HL-60 (cell line): Measurements from ENCODE around the gene GPR42.

Experiments
- DNase-seq, 2 experiments: peaks; one replicate each; pipeline ENCODE4 v3.0.0-alpha.2; 2010 to 2020; ENCODE audit warnings: low read depth in 1 of 2, low spot score in 1 of 2
- H3K27ac ChIP-seq: fragments of 250-450 bp; sonication (Bioruptor Pico); replicated peaks from 2 replicates; pipeline ENCODE4 v1.5.1; 2020; ENCODE audit warnings: mild to moderate bottlenecking, moderate library complexity
- H3K27me3 ChIP-seq: fragments of 250-450 bp; sonication (Bioruptor Pico); 2 replicates; pipeline ENCODE4 v1.5.1; 2021; ENCODE audit warnings: mild to moderate bottlenecking, moderate library complexity; ENCODE audit not compliant: insufficient read depth, poor library complexity, severe bottlenecking
- H3K4me3 ChIP-seq: replicated peaks from 2 replicates; pipeline ENCODE4 v1.5.1; 2011; ENCODE audit warnings: mild to moderate bottlenecking, control low read depth, low read length; ENCODE audit not compliant: insufficient read depth
- GABPA ChIP-seq: IDR thresholded peaks from 2 replicates; pipeline ENCODE4 v1.6.1; 2012; ENCODE audit warnings: low read depth
- POLR2AphosphoS5 ChIP-seq: IDR thresholded peaks from 2 replicates; pipeline ENCODE4 v1.6.1; 2012; ENCODE audit warnings: low read depth
- REST ChIP-seq: IDR thresholded peaks from 2 replicates; pipeline ENCODE4 v1.6.1; 2012; ENCODE audit warnings: low read depth; ENCODE audit not compliant: insufficient replicate concordance
- SPI1 ChIP-seq: IDR thresholded peaks from 2 replicates; pipeline ENCODE4 v1.6.1; 2012; ENCODE audit warnings: low read depth, mild to moderate bottlenecking, borderline replicate concordance
- long read RNA-seq: library from polyadenylated mRNA; unstranded; transcript quantifications from one replicate; pipeline ENCODE4 v2.0.0, GENCODE V29; 2020
- TF ChIP-seq, protein P1 (sequence below): IDR thresholded peaks from one replicate; pipeline ENCODE4 v1.5.1; 2011; ENCODE audit warnings: low read length, control low read depth, inconsistent platforms; ENCODE audit not compliant: insufficient read depth

Gene GPR42, protein sequence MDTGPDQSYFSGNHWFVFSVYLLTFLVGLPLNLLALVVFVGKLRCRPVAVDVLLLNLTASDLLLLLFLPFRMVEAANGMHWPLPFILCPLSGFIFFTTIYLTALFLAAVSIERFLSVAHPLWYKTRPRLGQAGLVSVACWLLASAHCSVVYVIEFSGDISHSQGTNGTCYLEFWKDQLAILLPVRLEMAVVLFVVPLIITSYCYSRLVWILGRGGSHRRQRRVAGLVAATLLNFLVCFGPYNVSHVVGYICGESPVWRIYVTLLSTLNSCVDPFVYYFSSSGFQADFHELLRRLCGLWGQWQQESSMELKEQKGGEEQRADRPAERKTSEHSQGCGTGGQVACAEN
- long read RNA-seq = 0 reads

DNA sequence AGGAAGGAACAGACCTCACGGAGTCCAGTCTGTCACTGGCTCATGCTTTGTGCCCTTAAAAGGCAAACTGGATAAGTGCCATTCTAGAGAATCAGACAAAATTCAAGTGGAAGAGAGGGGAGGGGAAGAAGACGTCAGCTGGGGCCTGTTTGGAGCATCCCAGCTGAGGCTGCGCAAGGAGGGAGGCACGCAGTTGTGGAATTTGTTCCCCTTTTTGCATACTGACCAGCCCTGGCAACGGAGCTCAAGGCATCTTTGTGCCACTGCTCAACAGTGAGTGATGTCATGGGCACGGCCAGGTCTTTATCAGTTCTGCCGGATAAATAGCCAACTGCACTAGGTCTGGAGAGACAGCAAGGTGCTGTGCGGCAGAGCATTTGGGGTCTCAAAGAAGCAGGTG, at the start of gene GPR42:
Gene GPR42, plus strand, starts transcription at position 347 of the 400 bp plus-strand sequence. CDS start 292 bp downstream, outside the sequence.
- Histone ChIP-seq H3K27ac (no peak within 1 kb of the TSS), H3K4me3 (no peak within 1 kb of the TSS), H3K27me3 (no peaks in the 10 kb centered on the region)
- DNase-seq = no peak
- TF ChIP-seq GABPA (no peak), SPI1 (no peak), REST (no peak), POLR2AphosphoS5 (no peak)
- TF ChIP-seq, protein P1, sequence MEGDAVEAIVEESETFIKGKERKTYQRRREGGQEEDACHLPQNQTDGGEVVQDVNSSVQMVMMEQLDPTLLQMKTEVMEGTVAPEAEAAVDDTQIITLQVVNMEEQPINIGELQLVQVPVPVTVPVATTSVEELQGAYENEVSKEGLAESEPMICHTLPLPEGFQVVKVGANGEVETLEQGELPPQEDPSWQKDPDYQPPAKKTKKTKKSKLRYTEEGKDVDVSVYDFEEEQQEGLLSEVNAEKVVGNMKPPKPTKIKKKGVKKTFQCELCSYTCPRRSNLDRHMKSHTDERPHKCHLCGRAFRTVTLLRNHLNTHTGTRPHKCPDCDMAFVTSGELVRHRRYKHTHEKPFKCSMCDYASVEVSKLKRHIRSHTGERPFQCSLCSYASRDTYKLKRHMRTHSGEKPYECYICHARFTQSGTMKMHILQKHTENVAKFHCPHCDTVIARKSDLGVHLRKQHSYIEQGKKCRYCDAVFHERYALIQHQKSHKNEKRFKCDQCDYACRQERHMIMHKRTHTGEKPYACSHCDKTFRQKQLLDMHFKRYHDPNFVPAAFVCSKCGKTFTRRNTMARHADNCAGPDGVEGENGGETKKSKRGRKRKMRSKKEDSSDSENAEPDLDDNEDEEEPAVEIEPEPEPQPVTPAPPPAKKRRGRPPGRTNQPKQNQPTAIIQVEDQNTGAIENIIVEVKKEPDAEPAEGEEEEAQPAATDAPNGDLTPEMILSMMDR = no peak

DNA sequence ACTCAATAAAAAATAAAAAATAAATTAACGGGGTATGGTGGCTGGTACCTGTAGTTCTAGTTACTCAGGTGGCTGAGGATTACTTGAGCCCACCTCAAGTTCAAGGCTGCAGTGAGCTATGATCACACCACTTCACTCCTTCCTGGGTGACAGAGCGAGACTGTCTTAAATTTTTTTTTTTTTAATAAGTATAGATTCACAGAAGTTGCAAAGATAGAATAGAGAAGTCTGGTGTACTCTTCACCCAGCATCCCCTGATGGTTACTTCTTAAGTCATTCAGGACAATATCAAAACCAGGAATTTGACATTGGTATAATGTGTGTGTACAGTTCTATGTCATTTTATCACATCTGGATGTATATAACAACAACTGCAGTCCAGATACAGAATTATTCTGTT, 49.6 kb upstream of the GPR42 start:
- no peak for TF ChIP-seq REST
- TF ChIP-seq, protein P1 = no peak
- no peak for TF ChIP-seq POLR2AphosphoS5
- no peak for TF ChIP-seq GABPA
- no peak for TF ChIP-seq SPI1
- H3K27me3 ChIP-seq = no peaks in the 10 kb centered on the region
- H3K27ac ChIP-seq = no peak overlapping the region
- no peak for DNase-seq
- no peak overlapping the region for H3K4me3 ChIP-seq

DNA sequence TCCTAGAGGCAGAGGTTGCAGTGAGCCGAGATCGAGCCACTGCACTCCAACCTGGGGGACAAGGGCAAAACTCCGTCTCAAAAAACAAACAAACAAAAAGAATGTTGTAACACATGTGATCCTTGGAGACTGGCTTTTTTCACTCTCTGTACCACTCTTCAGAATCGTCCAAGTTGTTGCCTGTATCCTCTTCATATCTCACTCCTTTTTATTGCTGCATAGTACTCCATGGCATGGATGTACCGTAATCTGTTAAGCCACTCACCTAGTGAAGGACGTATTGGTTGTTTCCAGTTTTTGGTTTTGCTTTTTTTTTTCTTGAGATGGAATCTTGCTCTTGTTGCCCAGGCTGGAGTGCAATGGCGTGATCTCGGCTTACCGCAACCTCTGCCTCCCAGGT, 48.9 kb upstream of the GPR42 start:
- no peak for DNase-seq
- TF ChIP-seq POLR2AphosphoS5 (no peak), SPI1 (no peak), REST (no peak), GABPA (no peak)
- TF ChIP-seq, protein P1 = no peak
- no peak overlapping the region for H3K4me3 ChIP-seq
- no peaks in the 10 kb centered on the region for H3K27me3 ChIP-seq
- H3K27ac ChIP-seq = no peak overlapping the region
